ENCODE data around the gene XRCC1.

- TF ChIP-seq CTCF (conservative IDR thresholded peaks at IDR 0.05; ENCODE audit: low read depth, low read length) (no peak), SMC3 (IDR thresholded peaks at IDR 0.05; ENCODE audit: low read depth, low read length) (no peak), ELK1 (IDR thresholded peaks at IDR 0.05; ENCODE audit: borderline replicate concordance, low read depth, low read length) (no peak), RAD21 (IDR thresholded peaks at IDR 0.05; ENCODE audit: low read length) (no peak), MAZ (IDR thresholded peaks at IDR 0.05; ENCODE audit: borderline replicate concordance, low read depth, low read length) (no peak), POLR2A (IDR thresholded peaks at IDR 0.05; ENCODE audit: low read depth, low read length) (no peak), MXI1 (IDR thresholded peaks at IDR 0.05; ENCODE audit: borderline replicate concordance, low read depth, low read length) (no peak), FOS (IDR thresholded peaks at IDR 0.05; ENCODE audit: low read depth, low read length) (no peak), MAFK (IDR thresholded peaks at IDR 0.05; ENCODE audit: low read depth, low read length) (no peak), USF2 (IDR thresholded peaks at IDR 0.05; ENCODE audit: low read depth, low read length) (no peak)
Observed at GRCh38 chr19:43611788-43612187, 36.5 kb upstream of the XRCC1 start, which contains the start of gene SRRM5.
